ENCODE measurements around the gene GTF2H4. TPM values are rescaled to one million over a fixed set of nuclear protein-coding genes. Genes with fewer than 3 reads are reported as not detected.

Gene GTF2H4
- total RNA-seq, 6 donors from 2014 or later: 10.1 to 47.6 (median 27.6) TPM

- Histone ChIP-seq H3K4me3 (no peak overlapping the region), H3K27ac (no peak overlapping the region), H3K9me3 (no peaks in the 10 kb centered on the region), H3K27me3 (no peaks in the 10 kb centered on the region), H3K4me1 (peaks cover 9 to 21% (median 11%) of the 10 kb centered on the region in 4 donors), H3K36me3 (no peaks in the 10 kb centered on the region)
- WGBS, 2 donors: 92% methylated on average over 5 of the region's 5 CpGs
- DNase-seq (no peak), ATAC-seq (ENCODE audit: low FRiP score in 2 of 2) (no peak)
- TF ChIP-seq EP300 (IDR thresholded peaks at IDR 0.05): no peak
- TF ChIP-seq POLR2A (IDR thresholded peaks at IDR 0.05): no peak
- TF ChIP-seq, protein P1, sequence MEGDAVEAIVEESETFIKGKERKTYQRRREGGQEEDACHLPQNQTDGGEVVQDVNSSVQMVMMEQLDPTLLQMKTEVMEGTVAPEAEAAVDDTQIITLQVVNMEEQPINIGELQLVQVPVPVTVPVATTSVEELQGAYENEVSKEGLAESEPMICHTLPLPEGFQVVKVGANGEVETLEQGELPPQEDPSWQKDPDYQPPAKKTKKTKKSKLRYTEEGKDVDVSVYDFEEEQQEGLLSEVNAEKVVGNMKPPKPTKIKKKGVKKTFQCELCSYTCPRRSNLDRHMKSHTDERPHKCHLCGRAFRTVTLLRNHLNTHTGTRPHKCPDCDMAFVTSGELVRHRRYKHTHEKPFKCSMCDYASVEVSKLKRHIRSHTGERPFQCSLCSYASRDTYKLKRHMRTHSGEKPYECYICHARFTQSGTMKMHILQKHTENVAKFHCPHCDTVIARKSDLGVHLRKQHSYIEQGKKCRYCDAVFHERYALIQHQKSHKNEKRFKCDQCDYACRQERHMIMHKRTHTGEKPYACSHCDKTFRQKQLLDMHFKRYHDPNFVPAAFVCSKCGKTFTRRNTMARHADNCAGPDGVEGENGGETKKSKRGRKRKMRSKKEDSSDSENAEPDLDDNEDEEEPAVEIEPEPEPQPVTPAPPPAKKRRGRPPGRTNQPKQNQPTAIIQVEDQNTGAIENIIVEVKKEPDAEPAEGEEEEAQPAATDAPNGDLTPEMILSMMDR (IDR thresholded peaks at IDR 0.05): no peak
- no peak for TF ChIP-seq POLR2AphosphoS5 (IDR thresholded peaks at IDR 0.05)
Observed at GRCh38 chr6:30945281-30945680, 37.3 kb downstream of the GTF2H4 start.

GRCh38 chr6:30947231-30947630, 39.2 kb downstream of the GTF2H4 start:
- WGBS, 2 donors: 75 to 82% methylated on average over 4 of the region's 4 CpGs

DNA sequence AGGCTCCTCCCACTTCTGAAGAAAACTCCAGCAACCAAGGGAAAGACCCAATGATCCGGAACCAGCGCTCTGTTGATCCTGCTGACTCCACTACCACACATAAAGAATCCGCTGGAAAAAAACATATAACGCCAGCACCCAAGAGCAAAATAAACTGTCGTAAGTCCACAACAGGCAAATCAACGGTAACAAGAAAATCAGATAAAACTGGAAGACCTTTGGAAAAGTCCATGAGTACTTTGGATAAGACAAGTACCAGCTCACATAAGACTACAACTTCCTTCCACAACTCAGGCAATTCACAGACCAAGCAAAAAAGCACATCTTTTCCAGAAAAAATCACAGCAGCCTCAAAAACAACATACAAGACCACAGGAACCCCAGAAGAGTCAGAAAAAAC, 40.8 kb downstream of the GTF2H4 start:
- whole genome bisulfite sequencing, 2 donors: 92 to 99% methylated on average over 6 of the region's 6 CpGs
- no peaks in the 10 kb centered on the region for H3K36me3 ChIP-seq
- DNase-seq (no peak), ATAC-seq (ENCODE audit: low FRiP score in 2 of 2) (no peak)
- TF ChIP-seq EP300 (IDR thresholded peaks at IDR 0.05): no peak
- TF ChIP-seq POLR2A (IDR thresholded peaks at IDR 0.05): no peak
- TF ChIP-seq POLR2AphosphoS5 (IDR thresholded peaks at IDR 0.05): no peak
- TF ChIP-seq, protein P1 (IDR thresholded peaks at IDR 0.05): no peak
- H3K4me1 ChIP-seq: peaks cover 0 to 9% (median 0%) of the 10 kb centered on the region in 4 donors
- H3K9me3 ChIP-seq: no peaks in the 10 kb centered on the region
- no peak overlapping the region for H3K27ac ChIP-seq
- no peaks in the 10 kb centered on the region for H3K27me3 ChIP-seq
- H3K4me3 ChIP-seq: no peak overlapping the region

More at GRCh38 chr6:30947231-30947630, 39.2 kb downstream of the GTF2H4 start:
- Histone ChIP-seq H3K27me3 (no peaks in the 10 kb centered on the region), H3K27ac (no peak overlapping the region), H3K4me1 (peaks cover 8 to 20% (median 9%) of the 10 kb centered on the region in 4 donors), H3K9me3 (no peaks in the 10 kb centered on the region), H3K4me3 (no peak overlapping the region), H3K36me3 (no peaks in the 10 kb centered on the region)
- DNase-seq (no peak), ATAC-seq (ENCODE audit: low FRiP score in 2 of 2) (no peak)
- TF ChIP-seq POLR2AphosphoS5 (IDR thresholded peaks at IDR 0.05) (no peak), POLR2A (IDR thresholded peaks at IDR 0.05) (no peak), EP300 (IDR thresholded peaks at IDR 0.05) (no peak)
- TF ChIP-seq, protein P1 (IDR thresholded peaks at IDR 0.05): no peak

- WGBS, 2 donors: 80 to 81% methylated on average over 5 of the region's 5 CpGs
- Histone ChIP-seq H3K27ac (no peak overlapping the region), H3K4me1 (peaks cover 12 to 21% (median 19%) of the 10 kb centered on the region in 4 donors), H3K36me3 (no peaks in the 10 kb centered on the region), H3K27me3 (no peaks in the 10 kb centered on the region), H3K4me3 (no peak overlapping the region), H3K9me3 (no peaks in the 10 kb centered on the region)
- no peak for DNase-seq
- ATAC-seq (ENCODE audit: low FRiP score in 2 of 2): no peak
- TF ChIP-seq POLR2AphosphoS5 (IDR thresholded peaks at IDR 0.05) (no peak), POLR2A (IDR thresholded peaks at IDR 0.05) (no peak), EP300 (IDR thresholded peaks at IDR 0.05) (no peak)
- TF ChIP-seq, protein P1 (IDR thresholded peaks at IDR 0.05): no peak
Observed at GRCh38 chr6:30951907-30952469, 44.0 kb downstream of the GTF2H4 start.
